ENCODE data around the gene KCNK6. TPM values are rescaled to one million over a fixed set of nuclear protein-coding genes. Genes with fewer than 3 reads are reported as not detected.

Gene KCNK6
- total and polyA plus RNA-seq, 2 donors from 2014 or later = 2.2 to 7.2 TPM

GRCh38 chr19:38310986-38311385, 8.7 kb upstream of the KCNK6 start:
- no peak for DNase-seq
- H3K9me3 ChIP-seq (ENCODE audit: control insufficient read depth in 2 of 3, insufficient read depth in 1 of 3, low read length in 3 of 3) = no peaks in the 10 kb centered on the region
- no peaks in the 10 kb centered on the region for H3K27me3 ChIP-seq (ENCODE audit: control insufficient read depth, insufficient read depth, low read length)
- H3K4me1 ChIP-seq (ENCODE audit: control insufficient read depth in 2 of 3, insufficient read depth in 2 of 3, low read depth in 1 of 3, low read length in 3 of 3) = peaks cover 0 to 5% (median 0%) of the 10 kb centered on the region in 3 donors
- H3K4me3 ChIP-seq (ENCODE audit: low read length in 3 of 3) = no peak overlapping the region
- H3K9ac ChIP-seq (ENCODE audit: low read length in 3 of 3) = no peak overlapping the region
- peaks cover 0 to 8% (median 5%) of the 10 kb centered on the region in 3 donors for H3K36me3 ChIP-seq (ENCODE audit: control insufficient read depth in 2 of 3, insufficient read depth in 3 of 3, low read length in 3 of 3)
- no peak overlapping the region for H3K27ac ChIP-seq (ENCODE audit: low read depth in 2 of 2, low read length in 2 of 2)
- intact Hi-C loops (cut with DNase I) = no loop called here
- TF ChIP-seq CTCF (IDR thresholded peaks at IDR 0.05; ENCODE audit: borderline replicate concordance, extremely low read depth, insufficient read depth) = no peak
- no peak for FAIRE-seq

DNA sequence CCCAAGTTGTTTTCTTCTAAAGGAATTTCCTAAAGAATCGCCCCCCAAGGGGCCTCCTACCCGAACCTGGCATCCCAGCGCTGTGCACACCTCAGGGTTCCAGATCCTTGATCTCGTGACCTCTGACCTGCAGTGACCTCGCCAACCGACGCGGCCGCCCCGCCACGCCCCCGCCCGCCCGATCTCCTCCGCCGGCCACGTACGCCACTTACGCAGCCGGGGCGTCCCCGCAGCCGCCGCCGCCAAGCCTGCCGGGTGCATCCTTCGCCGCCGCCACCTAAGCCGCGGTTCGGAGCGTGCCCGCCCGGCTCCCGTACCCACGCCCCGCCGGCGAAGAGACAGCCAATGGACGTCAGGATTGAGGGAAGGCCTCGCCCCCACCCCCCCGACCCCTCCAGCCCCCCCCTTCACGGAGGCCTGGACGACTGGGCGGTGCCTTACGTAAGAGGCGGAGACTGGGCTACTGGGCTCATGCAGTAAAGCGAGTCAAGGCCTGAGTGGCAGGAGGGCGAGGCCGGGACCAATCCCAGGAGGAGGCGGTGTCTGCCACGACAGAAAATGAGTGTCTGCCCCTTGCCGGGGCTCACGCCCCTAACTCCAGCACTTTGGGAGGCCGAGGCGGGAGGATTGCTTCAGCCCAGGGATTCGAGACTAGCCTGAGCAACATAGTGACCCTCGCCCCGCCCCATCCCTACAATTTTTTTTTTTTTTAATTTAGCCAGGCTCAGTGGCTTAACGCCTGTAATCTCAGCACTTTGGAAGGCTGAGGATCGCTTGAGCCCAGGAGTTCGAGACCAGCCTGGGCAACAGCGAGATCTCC, 3.8 kb upstream of the KCNK6 start, which contains the start of gene YIF1B:
Gene YIF1B (minus strand): TSS at position 291 of the 820 bp plus-strand sequence. CDS start 30 bp downstream, at position 261.
- H3K4me1 ChIP-seq (ENCODE audit: control insufficient read depth in 2 of 3, insufficient read depth in 2 of 3, low read depth in 1 of 3, low read length in 3 of 3) = peaks cover 0 to 14% (median 5%) of the 10 kb centered on the region in 3 donors
- H3K4me3 ChIP-seq (ENCODE audit: low read length in 3 of 3) = peak within 1 kb of the TSS; percentile 71 to 86 (median 80)
- FAIRE-seq = no peak
- TF ChIP-seq CTCF (IDR thresholded peaks at IDR 0.05; ENCODE audit: borderline replicate concordance, extremely low read depth, insufficient read depth) = no peak
- DNase-seq = peak; percentile 97 to 99 (median 99)
- peak within 1 kb of the TSS; percentile 60 to 80 (median 73) for H3K9ac ChIP-seq (ENCODE audit: low read length in 3 of 3)
- no peaks in the 10 kb centered on the region for H3K36me3 ChIP-seq (ENCODE audit: control insufficient read depth in 2 of 3, insufficient read depth in 3 of 3, low read length in 3 of 3)
- peak within 1 kb of the TSS; percentile 69 to 82 for H3K27ac ChIP-seq (ENCODE audit: low read depth in 2 of 2, low read length in 2 of 2)
- intact Hi-C loops (cut with DNase I) = no loop called here
- peaks cover 2% of the 10 kb centered on the region for H3K27me3 ChIP-seq (ENCODE audit: control insufficient read depth, insufficient read depth, low read length)
- H3K9me3 ChIP-seq (ENCODE audit: control insufficient read depth in 2 of 3, insufficient read depth in 1 of 3, low read length in 3 of 3) = no peaks in the 10 kb centered on the region

DNA sequence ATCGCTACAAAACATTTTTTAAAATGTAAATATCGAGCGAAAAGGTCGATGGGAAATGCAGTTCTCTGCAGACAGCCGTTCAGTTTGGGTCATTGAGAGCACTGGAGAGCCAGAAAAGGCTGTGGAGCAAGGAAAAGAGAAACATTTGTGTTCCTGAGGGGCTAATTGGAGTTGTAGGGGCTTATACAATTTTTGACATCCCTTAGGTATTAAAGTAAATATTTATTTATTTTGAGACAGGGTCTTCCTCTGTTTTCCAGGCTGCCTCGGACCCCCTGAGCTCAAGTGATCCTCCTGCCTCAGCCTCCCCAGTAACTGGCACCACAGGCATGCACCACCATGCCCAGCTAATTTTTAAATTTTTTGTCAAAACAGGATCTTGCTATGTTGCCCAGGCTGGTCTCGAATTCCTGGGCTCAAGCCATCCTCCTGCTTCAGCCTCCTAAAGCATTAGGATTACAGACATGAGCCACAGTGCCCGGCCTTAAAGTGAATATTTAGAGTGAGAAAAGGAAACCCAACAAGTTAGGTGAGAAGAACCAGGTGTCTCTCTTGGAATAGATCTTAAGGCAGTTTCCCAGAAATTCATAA, 3.1 kb upstream of the KCNK6 start:
- no peaks in the 10 kb centered on the region for H3K9me3 ChIP-seq (ENCODE audit: control insufficient read depth in 2 of 3, insufficient read depth in 1 of 3, low read length in 3 of 3)
- FAIRE-seq (no peak), DNase-seq (no peak)
- intact Hi-C loops (cut with DNase I) = no loop called here
- peaks cover 0 to 16% (median 5%) of the 10 kb centered on the region in 3 donors for H3K4me1 ChIP-seq (ENCODE audit: control insufficient read depth in 2 of 3, insufficient read depth in 2 of 3, low read depth in 1 of 3, low read length in 3 of 3)
- peak overlapping the region; percentile 44 to 63 (median 49) for H3K4me3 ChIP-seq (ENCODE audit: low read length in 3 of 3)
- H3K27me3 ChIP-seq (ENCODE audit: control insufficient read depth, insufficient read depth, low read length) = peaks cover 2% of the 10 kb centered on the region
- H3K9ac ChIP-seq (ENCODE audit: low read length in 3 of 3) = peak overlapping the region in 2 of 3 donors; percentile 21 to 78
- H3K27ac ChIP-seq (ENCODE audit: low read depth in 2 of 2, low read length in 2 of 2) = peak overlapping the region; percentile 69 to 82
- TF ChIP-seq CTCF (IDR thresholded peaks at IDR 0.05; ENCODE audit: borderline replicate concordance, extremely low read depth, insufficient read depth) = no peak
- no peaks in the 10 kb centered on the region for H3K36me3 ChIP-seq (ENCODE audit: control insufficient read depth in 2 of 3, insufficient read depth in 3 of 3, low read length in 3 of 3)

Data from kidney (tissue), 14 donors.